Colon (tissue), 2 donors: ENCODE results near the gene PITPNM3.
"Not testable (repeated sequence)": the region's sequence is repeated elsewhere in the genome, so short reads cannot be mapped to it uniquely, and the experiment has no call there.

Experiments used
- FAIRE-seq: peaks from 2 replicates; lab custom pipeline; 2012; peaks lifted over from hg19 to GRCh38; lab: Jason Lieb, UNC
- donor health status: control.
- donor health status: control.

Gene PITPNM3

DNA sequence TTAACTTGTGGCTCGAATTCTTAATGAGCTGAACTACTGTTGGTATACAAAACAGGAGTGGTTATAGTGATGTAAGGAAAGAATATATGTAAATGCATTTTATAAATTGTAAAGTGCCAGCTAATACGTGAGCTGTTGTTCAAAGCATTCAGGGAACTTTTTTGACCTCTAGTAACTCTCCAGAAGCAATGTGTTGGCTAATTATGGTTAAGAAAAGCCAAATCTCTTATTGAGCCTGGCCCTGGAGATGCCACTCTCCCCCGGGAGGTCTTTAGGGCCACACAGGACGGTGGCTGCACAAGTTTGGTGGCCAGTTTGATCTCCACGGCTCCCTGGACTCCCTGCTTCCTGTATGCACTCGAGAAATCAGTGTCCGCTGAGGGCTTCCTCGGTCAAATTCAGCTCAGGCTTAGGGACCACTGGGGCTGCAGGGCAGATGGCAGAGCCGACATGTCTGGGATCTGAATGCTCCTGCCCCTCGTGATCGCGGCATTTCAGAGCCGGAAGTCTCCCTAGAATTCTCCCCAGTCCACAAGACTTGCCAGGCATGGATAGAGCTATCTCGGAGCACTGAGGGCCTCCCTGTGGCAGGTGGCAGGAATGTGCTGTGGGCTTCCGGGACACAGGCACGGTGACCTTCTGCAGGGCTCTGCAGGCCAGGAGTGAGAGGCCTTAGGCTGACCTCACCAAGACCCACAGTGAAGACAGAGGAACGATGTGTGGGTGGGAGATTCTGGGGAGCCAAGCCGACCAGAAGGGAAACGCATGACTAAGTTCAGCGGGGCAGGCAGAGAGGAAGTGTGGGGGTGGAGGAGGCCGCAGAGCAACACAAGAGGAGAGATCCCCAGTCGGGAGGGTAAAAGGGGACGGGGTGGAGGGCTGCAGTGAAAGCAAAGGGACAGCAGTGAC is 18.6 kb upstream of the PITPNM3 start:
- FAIRE-seq: no peak

DNA sequence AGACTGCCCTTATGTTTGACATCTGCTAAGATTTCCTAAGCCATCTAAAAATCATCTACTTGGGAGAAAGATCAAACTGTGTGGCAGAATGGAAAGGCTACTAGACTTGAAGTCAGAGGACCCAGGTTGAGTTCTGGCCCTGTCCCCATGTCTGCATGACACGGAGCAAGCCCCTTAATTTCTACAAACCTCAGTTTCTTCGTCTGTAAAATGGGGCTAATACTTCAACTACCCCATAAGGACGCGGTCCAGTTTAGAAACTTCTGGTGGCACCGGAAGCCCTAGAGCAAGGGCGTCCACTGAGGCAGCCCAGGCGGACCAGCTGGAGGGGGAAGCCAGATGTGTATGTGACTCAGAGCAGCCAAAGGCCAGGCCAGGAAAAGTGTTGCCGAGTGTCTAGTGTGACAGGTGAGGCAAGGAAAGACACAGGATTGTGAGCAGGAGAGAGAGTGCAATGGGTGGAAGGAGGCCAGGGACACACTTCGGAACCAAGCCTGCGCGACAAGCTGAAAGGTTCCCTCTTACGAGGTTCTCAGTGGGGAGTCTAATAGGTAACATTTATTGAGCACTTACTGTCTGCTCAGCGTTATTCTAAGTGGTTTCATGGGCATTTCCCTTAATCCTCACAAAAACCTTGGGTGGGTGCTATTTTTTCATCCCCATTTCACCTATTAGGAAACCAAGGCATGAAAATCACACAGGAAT is 17.8 kb upstream of the PITPNM3 start:
- FAIRE-seq: no peak

DNA sequence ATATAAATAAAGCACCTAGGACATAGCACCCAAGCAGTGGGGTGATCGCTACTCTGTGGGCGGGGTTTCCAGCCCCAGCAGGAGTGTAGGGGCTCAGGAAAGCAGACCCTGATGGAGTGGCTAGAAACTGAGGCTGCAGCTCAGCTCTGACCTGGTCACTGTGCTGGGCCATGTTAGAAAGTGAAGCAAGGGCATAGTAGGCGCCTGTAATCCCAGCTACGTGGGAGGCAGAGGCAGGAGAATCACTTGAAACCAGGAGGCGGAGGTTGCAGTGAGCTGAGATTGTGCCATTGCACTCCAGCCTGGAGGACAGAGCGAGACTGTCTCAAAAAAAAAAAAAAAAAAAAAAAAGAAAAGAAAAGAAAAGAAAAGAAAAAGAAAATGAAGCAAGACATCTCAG is 17.1 kb upstream of the PITPNM3 start:
- not testable (repeated sequence) for FAIRE-seq

DNA sequence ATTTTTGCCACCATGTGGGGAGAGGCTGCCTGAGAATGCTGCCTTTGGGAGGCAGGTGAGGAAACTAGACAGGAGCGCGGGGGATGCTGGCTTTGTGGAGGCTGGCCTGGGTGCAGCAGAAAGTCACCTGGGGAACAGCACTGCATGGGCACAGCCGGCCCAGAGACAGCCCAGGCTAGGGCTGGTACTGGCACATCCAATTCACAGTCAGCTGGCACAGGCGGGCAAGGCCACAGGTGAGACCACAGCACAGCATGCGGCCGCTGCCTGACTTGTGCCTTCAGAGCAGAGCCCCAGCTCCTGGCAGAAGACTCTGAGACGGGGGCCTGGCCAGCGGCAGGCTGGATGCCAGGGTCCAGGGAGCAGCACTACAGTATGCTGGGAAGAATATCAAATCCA is 16.6 kb upstream of the PITPNM3 start:
- no peak for FAIRE-seq

DNA sequence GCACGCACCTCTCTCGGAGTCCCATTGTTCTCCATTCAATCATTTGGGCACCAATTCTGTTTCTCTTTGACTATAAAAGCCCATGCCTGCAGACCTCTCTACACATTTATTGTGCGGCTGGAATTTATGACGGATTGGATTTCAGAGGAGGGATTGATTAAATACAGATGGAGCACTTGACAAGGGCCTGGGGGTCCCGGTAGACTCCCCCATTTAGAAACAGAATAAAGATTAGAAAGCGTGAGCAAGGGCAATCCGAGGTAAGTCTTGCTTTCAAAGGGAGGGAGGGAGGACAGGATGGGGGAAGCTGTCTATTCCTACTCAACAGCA is 15.1 kb upstream of the PITPNM3 start:
- no peak for FAIRE-seq

DNA sequence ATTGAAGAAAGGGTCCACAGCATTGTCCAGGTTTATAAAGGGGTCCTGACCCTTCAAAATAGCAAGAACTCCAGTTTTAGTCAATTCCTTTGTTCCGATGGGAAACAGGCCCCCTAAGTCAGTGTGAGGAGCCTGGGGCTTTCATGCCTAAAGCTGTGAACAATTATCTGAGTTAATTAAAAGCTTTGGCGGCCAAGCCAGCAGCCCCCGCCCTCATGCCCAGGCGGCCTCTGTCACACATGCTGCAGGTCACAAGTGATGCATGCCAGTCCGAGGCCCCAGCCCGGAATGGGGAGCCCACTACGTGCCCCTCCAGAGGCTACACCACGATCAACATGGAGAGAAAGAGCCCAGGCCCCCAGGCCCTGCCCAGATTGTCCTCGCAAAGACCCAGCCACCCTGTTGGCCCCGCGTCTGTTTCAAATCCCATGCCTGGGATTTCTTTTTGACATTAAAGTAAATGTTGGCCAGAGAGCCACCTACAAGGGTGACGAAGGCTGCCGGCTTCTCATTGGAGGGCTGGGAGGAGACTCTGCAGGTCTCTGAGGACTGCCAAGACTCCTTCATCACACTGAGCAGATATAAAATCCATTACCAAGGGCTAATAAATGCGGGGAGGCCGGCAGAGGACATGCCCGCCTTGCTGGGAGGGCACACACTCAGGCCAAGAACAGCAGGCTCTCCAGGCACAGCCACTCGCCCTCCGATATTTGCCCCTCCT is 14.5 kb upstream of the PITPNM3 start:
- FAIRE-seq: no peak

DNA sequence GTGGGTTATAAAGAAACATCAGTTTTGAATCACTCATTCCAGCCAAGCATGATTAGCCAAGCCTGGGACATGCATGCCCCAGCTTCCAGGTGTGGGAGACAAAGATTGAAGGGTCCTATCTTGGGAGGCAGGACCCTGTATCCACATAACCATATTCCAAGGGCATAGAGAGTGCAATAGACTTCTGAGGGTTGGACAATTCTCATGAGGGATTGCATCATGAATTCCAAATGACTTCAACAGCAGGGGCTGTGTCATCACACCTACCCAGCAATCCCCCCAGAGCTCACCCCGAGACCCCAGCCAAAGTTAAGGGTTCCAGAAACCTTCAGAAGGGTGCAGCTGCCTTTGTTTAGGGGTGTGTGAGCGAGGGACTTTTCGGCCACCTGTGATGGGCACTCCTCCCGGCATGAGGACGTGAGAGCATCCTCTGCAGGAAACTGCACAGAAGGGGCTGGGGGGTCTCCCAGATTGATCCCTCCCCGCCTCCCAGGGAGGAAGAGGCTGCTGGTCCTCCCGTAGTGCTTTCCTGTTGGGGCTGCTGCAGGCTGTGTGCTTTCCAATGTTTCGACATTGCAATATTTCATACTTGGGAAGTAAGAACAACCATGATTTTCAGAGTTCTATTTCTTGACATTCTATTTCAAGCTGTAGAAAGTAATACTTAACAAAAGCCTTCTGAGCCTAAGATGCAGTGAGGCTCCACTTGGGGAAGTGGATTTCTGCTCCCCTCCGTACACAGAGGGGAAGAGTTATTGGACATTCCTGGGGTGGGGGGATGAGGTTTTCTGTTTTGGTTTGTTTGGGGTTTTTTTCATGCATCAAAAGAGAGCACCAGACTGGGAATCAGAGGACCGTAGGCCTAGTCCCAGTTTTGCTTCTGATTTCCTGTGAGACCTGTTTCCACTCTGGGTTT is 13.3 kb upstream of the PITPNM3 start:
- no peak for FAIRE-seq

DNA sequence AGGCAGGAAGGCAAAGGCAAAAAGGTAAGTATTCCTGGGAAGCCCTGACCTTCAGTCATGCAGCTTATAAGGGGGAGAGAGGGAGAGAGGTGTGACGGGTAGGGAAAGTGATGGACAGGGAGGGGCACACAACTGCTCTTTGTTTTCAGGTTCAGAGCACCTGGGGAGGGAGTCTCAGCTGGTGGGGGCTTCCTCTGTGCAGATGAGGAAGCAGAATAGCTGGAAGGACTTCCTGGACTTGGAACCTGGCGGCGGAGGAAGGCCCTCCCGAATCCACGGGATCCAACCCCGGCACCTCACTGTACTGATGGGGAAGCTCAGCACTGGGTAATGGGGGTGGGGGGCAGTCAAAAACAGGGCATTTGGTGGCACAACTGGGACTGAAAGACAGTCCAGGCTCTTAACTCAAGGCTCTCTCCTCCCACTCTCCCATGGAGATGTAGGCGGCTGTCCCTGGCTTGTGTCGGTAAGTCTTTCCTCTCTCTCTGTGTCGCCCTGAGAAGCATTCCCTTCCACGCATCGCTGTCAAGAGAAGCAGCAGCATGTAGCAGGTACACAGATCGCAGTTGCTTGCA is 11.9 kb upstream of the PITPNM3 start:
- FAIRE-seq: no peak

DNA sequence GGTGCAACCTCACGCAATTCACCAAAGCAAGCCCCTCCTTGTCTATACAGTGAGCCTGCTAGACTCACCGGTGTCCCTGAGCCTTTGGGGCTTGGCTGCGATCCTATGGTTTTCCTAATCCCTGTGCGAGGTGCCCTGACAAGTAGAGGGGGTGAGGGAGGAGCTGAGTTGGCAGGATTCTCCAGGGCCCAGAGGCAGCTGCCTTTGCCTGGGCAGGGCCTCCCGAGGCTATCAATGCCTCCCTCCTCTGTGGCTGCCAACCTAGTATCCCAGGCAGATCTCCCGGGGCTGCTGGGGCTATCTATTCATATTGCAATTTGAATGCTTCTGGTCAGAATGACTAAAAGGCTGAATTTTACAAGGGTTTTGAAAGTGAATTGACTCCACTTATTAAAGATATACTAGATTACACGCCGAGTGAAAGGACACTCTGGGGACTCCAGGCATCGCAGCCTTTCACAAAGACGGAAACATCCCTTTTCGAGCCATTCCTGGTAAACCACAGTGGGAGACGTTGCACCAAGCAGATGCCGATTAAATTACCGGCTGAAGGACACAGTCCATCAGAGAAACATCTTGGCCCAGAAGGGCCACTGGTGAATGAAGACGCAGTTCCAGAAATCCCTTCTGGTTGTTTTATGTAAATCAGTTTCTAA is 11.3 kb upstream of the PITPNM3 start:
- no peak for FAIRE-seq

DNA sequence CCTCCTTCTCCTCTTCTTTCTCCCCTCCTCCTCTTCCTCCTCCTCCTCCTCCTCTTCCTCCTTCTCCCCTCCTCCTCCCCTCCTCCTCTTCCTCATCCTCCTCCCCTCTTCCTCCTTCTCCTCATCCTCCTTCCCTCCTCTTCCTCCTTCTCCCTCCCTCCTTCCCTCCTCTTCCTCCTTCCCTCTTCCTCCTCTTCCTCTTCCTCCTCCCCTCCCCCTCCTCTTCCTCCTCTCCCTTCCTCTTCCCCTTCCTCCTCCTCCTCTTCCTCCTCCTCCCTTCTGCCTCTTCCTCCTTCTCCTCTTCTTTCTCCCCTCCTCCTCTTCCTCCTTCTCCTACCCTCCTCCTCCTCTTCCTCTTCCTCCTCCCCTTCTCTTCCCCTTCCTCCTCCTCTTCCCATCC is 5.1 kb upstream of the PITPNM3 start:
- no peak for FAIRE-seq

DNA sequence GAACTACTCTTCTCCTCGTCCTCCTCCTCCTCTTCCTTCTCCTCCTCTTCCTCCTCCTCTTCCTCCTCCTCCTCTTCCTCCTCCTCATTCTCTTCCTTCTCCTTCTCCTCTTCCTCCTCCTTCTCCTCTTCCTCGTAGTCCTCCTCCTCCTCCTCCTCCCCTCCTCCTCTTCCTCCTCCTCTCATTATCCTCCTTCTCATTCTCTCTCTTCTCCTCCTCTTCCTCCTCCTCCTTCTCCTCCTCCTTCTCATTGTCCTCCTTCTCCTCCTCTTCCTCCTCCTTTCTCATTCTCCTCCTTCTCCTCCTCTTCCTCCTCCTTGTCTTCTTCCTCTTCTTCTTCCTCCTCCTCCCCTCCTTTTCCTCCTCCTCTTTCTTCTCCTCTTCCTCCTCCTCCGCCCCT is 4.1 kb upstream of the PITPNM3 start:
- FAIRE-seq: no peak

DNA sequence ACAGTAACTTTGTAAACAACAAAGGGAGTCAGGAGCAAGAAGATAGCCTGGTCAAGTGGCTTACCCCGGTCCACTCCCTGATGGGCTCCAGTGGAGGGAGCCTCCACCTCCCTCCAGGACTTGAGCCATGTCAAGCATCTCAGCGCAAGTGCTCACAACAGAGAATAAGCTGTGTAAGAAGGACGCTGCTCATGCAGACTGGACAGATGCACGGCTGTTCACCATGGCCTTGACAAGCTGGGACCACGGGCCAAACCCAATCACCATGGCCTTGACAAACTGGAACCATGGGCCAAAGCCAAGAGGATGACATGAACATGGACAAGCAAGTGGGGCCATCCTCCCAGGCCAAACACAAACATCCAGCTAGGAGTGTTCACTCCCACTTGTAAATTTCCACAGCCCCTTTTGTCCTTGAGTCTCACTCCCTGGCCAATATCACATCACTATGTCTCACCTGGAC is 3.4 kb upstream of the PITPNM3 start:
- FAIRE-seq: no peak

DNA sequence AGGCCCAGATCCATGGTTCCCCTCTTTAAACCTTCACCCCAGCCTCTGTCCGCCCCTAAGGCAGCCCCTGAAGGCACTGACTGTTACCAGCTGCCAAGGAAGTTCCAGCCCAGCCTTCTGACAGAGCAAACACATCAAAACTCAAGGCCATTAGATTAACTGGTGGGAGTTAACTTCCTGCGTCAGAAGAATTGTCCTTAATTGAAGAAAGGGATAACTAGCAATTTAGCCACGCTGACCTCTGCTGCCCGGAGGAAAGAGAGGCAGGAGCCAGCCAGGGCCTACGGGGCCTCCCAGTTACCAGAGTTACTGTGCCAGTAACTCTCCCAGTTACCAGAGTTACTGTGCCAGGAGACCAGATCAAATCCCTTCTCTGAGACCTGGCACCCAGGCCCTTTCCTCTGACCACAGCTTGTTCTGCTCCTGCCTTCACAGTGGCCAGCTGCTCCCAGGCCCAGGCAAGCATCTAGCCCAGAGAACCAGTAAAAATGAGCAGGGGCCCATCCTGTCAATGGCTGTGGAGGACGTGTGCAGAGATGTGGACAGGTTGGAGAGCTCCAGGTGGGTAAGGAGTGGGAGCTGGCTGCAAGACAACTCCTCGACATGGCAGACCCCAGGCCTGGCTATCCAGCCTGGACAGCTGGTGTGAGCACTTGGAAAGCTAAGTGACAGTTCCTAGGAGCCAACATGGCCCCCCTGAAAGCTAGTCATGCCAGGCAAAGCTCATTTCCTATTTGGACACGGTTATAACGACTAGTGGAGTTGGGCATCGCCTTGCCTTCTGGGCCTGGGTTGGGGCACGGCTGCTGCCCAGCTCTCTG is 2.8 kb upstream of the PITPNM3 start:
- no peak for FAIRE-seq

DNA sequence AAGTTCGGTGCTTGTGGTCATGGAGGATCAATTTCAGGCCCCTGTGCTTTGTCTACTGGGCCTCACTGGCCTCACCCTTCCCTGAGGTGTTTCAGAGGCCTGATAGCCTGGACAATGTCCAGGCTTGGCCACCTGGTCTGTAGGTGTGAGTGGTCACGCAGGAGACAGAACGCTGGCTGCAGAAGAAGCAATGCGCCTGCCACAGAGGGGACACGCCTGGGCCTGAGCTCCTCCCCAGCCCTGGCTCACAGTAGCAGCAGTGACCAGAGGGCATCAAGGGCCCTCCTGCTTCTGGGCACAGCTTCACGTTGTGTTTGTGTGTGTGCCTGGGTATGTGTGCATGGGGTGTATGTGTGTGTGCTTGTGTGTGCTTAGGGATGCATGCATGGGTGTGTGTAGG is 1.9 kb upstream of the PITPNM3 start:
- FAIRE-seq: no peak

DNA sequence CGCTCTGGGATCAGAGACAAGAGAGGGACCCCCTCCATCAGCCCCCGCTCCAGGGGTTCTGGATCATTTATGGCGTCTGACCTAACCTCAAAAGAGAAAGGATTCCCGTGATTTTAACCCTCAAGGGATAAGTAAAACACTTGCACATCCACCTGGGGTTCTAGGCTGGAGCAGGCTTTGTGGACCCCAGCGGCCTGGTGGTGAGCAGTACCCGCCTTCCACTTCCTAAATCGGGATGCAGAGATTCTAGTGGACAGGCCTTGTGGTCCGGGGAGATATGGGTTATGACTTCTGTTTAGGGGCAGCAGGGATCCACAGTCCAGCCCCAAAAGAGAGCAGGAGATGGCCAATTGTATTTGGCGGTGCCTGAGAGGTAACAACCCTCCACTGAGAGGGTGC is 684 bp upstream of the PITPNM3 start:
- no peak for FAIRE-seq

DNA sequence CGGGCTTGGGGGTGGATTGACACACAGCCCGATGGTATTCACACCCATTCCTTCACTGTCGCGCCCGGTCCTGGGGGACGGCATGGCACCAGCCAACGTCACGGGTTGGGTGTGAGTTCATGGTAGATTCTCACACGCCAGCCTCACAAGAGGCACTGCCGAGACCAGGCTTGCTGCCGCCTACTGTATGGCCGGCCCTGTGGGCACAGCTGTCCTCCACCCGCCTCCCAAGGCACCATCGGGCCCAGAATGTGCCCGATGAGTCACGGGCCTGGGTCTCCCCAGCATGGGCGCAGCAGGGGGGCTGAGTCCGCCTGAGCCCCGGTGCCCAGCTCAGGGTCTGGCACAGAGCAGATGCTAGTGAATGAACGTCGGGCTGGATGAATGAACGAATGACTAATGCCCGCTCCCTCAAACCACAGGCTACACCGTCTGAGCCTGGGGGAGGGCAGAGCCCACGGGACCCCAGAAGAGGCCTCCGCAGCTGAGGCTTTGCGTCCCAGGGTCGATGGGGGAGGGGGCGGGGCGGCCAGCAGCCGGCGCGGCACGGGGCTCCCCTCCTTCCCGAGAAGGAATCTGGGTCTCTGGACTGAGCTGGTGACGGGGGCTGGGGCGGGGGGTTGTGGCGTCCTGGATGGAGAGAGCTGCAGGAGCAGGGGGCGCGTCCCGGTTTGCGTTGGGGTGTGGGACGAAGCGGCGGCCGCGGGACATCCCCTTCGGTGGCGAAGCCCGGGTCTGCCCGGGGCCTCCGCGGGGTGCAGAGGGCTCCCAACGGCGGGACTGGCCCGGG is 829 bp downstream of the PITPNM3 start:
- no peak for FAIRE-seq

DNA sequence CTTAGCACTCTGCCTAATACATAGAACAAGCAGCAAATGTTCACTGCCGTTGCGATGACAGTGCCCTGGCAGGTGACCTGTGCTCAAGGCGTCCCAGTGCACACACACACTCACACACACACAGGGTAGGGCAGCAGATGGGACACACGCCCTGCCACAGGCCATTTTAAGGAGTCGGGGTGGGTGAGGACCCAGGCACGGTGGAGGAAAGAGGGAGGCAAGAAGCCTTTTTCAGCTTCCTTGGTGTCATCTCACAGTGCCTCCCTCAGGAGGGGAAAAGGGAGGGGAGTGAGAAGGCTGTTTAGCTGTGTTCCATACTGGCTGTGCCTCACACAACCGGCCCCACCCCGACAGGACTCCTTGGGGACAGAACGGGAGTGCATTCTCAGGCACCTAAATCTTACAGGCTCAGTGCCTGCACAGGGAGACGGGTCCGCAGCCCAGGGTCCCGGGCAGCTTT is 1.5 kb downstream of the PITPNM3 start:
- FAIRE-seq: no peak

DNA sequence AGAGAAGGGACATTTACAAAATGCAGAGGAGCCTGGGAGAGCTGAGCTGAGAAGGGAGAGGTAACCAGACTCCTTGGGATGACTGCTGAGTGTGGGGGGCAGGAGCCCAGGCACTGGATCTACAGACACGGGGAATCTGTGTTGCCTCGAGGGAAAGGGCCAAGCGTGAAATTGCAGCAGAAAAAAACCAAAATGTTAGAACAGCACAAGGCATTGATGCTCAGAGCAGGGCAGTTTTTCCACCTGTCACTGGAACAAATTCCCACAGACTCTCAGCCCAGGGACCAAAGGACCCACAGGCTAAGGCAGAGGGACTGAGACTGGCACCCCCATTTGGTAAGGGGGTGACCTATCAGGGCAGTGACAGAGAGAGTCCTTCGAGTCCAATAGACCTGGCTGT is 2.0 kb downstream of the PITPNM3 start:
- no peak for FAIRE-seq

DNA sequence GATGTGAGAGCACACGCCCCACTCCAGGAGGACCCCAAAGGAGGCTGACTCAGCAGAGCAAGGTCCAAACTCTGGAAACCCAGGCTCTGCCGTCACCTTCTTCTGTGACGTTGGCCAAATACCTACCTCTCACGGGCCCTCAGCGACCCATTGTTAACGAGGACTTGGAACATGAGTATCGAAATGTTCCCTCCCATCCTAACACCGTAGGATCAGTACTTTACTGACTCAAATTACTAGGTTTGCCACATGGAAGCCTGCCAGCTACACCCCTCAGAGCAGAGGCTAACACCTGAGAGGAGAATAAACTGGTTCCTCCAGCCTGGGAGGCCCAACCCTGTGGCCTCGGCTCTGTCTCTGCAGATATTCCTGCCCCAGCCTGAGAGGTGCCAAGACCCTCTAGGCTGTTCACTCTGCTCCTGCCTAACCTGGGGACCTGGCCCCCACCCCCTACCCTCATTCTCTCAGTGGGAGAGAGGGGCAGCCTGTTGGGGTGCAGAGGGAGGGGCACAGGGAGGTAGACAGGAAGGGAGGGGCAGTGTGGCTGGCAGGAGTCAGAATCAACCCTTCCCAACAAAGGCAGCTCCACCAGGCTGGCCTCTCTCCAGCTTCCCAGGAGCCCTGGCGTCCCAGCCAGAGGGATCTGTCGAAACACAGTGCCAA is 4.4 kb downstream of the PITPNM3 start:
- no peak for FAIRE-seq
